GM12873 (cell line): Measurements from ENCODE around the gene TLCD3A.

Source experiments
- TF ChIP-seq, protein P1 (sequence below): IDR thresholded peaks from 2 replicates; pipeline ENCODE4 v1.5.1; 2012; ENCODE audit warnings: low read depth, mild to moderate bottlenecking, moderate library complexity, low read length, control low read depth; ENCODE audit not compliant: insufficient read depth; ENCODE audit errors: missing control alignments

The TLCD3A gene

DNA sequence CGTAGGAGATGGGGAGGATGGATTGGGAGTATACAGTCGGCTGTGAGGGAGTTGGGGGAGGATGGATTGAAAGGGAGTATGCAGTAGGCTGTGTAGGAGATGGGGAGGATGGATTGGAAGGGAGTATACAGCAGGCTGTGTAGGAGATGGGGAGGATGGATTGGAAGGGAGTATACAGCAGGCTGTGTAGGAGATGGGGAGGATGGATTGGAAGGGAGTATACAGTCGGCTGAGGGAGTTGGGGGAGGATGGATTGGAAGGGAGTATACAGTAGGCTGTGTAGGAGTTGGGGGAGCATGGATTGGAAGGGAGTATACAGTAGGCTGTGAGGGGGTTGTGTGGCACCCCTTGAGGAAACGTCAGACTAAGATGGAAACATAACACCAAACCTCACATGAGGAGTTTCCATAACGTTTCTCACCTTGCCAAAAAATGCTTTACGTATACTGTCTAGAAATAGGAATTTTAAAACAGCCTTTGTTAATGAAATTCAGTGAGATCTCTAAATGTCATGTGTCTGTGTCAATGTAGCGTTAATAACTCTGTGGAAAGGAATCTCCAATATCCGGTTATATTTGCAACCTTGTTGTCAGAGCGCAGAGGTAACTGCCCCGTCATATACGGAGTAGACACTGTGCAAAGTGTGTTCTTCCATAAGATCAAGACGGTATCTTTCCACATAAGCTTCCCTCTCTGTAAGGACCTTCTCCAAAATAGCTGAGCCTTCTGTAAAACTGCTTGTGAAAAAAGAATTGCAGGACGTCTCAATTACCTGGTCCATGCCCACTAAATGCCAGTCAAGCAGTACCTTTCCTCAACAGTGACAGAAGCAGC is 11.5 kb upstream of the TLCD3A start:
- TF ChIP-seq, protein P1, sequence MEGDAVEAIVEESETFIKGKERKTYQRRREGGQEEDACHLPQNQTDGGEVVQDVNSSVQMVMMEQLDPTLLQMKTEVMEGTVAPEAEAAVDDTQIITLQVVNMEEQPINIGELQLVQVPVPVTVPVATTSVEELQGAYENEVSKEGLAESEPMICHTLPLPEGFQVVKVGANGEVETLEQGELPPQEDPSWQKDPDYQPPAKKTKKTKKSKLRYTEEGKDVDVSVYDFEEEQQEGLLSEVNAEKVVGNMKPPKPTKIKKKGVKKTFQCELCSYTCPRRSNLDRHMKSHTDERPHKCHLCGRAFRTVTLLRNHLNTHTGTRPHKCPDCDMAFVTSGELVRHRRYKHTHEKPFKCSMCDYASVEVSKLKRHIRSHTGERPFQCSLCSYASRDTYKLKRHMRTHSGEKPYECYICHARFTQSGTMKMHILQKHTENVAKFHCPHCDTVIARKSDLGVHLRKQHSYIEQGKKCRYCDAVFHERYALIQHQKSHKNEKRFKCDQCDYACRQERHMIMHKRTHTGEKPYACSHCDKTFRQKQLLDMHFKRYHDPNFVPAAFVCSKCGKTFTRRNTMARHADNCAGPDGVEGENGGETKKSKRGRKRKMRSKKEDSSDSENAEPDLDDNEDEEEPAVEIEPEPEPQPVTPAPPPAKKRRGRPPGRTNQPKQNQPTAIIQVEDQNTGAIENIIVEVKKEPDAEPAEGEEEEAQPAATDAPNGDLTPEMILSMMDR, result no peak

DNA sequence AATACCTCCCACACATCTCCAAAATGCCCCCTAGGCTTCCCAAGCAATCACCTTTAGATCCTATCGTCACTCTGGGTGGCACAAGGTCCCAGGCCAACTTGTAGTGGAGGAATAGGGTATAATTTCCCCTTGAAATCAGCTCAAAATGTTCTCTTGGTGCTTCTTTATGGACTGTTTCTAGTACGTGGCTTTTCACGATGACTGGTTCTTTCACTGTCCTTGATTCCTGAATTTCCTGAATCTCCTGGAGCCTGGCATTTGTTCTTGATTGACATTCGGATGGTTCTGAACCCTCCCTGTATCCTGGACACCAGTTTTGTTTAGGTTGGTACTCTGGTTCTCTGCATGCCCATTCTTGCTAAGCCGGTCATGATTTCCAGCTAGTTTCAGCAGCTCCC is 10.9 kb upstream of the TLCD3A start:
- TF ChIP-seq, protein P1, result no peak

DNA sequence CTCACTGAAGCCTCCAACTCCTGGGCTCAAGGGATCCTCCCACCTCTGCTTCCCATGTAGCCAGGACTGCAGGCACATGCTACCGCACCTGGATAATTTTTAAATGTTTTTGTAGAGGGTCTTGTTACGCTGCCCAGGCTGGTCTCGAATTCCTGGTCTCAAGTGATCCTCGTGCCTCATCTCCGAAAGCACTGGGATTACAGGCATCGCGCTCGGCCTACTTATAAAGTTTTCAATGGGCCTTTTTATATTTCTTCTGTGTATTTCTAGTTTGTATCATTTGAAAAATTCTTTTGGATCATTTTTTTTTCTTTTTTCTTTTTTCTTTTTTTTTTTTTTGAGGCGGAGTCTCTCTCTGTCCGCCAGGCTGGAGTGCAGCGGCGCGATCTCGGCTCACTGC is 7.3 kb upstream of the TLCD3A start:
- TF ChIP-seq, protein P1, result no peak

DNA sequence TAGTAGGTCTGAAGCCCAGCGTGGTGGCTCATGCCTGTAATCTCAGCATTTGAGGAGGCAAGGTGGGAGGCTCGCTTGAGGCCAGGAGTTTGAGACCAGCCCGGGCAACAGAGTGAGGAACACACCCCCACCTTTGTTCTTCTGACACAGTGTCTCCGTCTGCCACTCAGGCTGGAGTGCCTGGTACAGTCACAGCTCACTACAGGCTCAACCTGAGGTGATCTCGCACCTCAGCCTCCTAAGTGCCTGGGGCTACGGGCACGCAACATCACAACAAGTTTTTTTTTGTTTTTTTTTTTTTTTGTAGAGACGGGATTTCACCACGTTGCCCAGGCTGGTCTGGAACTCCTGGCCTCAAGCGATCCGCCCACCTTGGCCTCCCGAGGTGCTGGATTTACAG is 6.7 kb upstream of the TLCD3A start:
- TF ChIP-seq, protein P1, result no peak

DNA sequence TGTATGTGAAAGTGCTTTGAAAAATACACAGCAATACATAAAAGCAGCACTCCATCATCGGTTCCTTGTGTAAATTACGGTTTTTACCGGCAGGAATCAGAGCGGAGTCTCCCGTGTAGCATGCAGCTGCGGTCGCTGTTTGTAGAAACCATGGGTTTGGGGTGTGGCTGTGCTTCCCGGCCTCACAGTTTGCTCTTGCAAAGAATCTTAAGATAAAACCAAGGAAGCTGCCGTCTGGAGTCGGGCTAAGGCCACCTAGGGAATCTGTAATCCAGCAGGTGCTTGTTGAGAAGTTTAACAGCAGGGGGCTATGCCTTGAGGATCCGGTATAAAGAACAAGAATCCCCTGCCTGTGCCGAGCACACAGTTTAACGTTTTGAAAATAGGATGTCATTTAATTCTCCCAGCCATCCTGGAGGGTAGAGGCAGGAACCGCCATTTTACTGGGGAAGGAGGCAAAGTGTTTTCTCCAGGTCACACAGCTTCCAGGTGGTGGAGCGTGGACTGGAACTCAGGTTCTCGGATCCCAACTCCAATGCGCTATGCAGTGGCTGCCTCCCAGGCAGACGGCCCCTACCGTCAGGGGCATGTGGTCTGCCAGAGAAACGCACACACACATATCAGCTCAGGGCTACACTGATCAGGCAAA is 6.0 kb upstream of the TLCD3A start:
- TF ChIP-seq, protein P1, result no peak

DNA sequence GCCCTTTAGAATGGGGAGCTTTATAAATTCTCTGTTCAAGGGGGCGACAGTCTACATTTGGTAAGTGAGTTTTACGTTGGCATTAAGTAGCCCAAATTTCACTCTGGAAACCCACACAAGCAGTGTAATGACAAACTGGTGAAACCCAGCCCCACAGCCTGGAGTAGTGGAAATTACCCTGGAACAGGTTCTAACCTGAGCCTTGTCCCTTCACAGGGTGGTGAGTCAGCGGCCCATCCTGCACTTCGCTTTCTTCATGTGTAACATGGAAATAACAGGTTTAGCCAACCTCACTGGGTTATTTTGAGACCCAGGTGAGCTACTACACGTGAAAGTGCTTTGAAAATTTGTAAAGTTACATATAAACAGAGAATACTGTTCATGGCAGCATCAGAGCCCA is 3.5 kb upstream of the TLCD3A start:
- TF ChIP-seq, protein P1, result no peak

DNA sequence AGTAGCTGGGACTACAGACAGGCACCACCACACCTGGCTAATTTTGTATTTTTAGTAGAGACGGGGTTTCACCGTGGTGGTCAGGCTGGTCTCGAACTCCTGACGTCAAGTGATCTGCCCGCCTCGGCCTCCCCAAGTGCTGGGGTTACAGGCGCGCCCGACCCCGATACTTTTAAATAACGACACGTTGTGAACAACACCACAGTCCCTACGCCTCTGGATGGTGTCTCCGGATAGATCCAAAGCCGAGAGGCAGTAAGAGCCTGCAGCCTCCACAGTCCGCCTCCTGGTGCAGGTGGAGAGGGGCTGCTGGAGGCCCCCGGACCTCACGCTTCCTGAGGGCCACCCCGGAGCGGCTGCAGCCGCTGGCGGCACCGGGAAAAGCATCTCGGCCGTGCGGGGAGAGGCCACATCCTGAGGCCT is 741 bp upstream of the TLCD3A start:
- TF ChIP-seq, protein P1, result no peak
